Glutamatergic neuron (in vitro differentiated cells): ENCODE data around the gene DNAH14. TPM values are rescaled to one million over a fixed set of nuclear protein-coding genes. Genes with fewer than 3 reads are reported as not detected.
"Not testable (repeated sequence)": the region's sequence is repeated elsewhere in the genome, so short reads cannot be mapped to it uniquely, and the experiment has no call there.

Experiments
- DNase-seq: peaks from one replicate; pipeline ENCODE4 v3.0.0; 2022
- H3K27ac Mint-ChIP-seq: one replicate; pipeline ENCODE4 v1.8.0; 2020; ENCODE audit warnings: mild to moderate bottlenecking, mixed read lengths, inconsistent platforms; ENCODE audit not compliant: unreplicated experiment
- H3K27me3 Mint-ChIP-seq: one replicate; pipeline ENCODE4 v1.8.0; 2020; ENCODE audit warnings: mild to moderate bottlenecking, moderate library complexity, mixed read lengths, inconsistent platforms; ENCODE audit not compliant: unreplicated experiment
- H3K36me3 Mint-ChIP-seq: one replicate; pipeline ENCODE4 v1.8.0; 2020; ENCODE audit warnings: mild to moderate bottlenecking, mixed read lengths, inconsistent platforms; ENCODE audit not compliant: unreplicated experiment
- H3K4me1 Mint-ChIP-seq: one replicate; pipeline ENCODE4 v1.8.0; 2020; ENCODE audit warnings: mild to moderate bottlenecking, low read depth, mixed read lengths, inconsistent platforms; ENCODE audit not compliant: unreplicated experiment
- H3K4me3 Mint-ChIP-seq: one replicate; pipeline ENCODE4 v1.8.0; 2020; ENCODE audit warnings: mild to moderate bottlenecking, mixed read lengths, inconsistent platforms; ENCODE audit not compliant: unreplicated experiment
- H3K9me3 Mint-ChIP-seq: one replicate; pipeline ENCODE4 v1.8.0; 2020; ENCODE audit warnings: mild to moderate bottlenecking, moderate library complexity, mixed read lengths, inconsistent platforms; ENCODE audit not compliant: unreplicated experiment
- CTCF ChIP-seq: fragments of 200-600 bp; sonication (generic); IDR thresholded peaks from one replicate; pipeline ENCODE4 v1.5.0; 2021; ENCODE audit not compliant: partially characterized antibody, unreplicated experiment
- total RNA-seq: library from RNA; stranded (reverse); fragmentation: NEBNext Ultra II Directional; extraction: Animal tissue kit (Norgen Biotek cat#: 25700); gene quantifications from one replicate; pipeline ENCODE4 v1.2.1, GENCODE V29; 2021; ENCODE audit not compliant: unreplicated experiment

Gene DNAH14
- total RNA-seq, 1 donor from 2014 or later, result 36.6 TPM

GRCh38 chr1:224939844-224940425, 10.5 kb downstream of the DNAH14 start:
- Mint-ChIP-seq H3K4me1 (no peaks in the 10 kb centered on the region), H3K27ac (no peak overlapping the region), H3K27me3 (peaks cover 8% of the 10 kb centered on the region), H3K9me3 (peaks cover 9% of the 10 kb centered on the region), H3K36me3 (peaks cover 24% of the 10 kb centered on the region), H3K4me3 (no peak overlapping the region)
- TF ChIP-seq CTCF, result no peak
- DNase-seq, result no peak

- H3K36me3 Mint-ChIP-seq, result peaks cover 25% of the 10 kb centered on the region
- not testable (repeated sequence) for H3K9me3 Mint-ChIP-seq, DNase-seq, H3K27me3 Mint-ChIP-seq, H3K4me1 Mint-ChIP-seq, H3K4me3 Mint-ChIP-seq, H3K27ac Mint-ChIP-seq
Observed at GRCh38 chr1:224940735-224941134, 11.3 kb downstream of the DNAH14 start.

GRCh38 chr1:224945651-224946348, 16.3 kb downstream of the DNAH14 start:
- not testable (repeated sequence) for H3K4me3 Mint-ChIP-seq, H3K4me1 Mint-ChIP-seq, DNase-seq, H3K9me3 Mint-ChIP-seq, H3K27me3 Mint-ChIP-seq, H3K27ac Mint-ChIP-seq
- peaks cover 15% of the 10 kb centered on the region for H3K36me3 Mint-ChIP-seq

- DNase-seq, H3K4me1 Mint-ChIP-seq, H3K9me3 Mint-ChIP-seq, H3K27ac Mint-ChIP-seq, H3K4me3 Mint-ChIP-seq, H3K27me3 Mint-ChIP-seq: not testable (repeated sequence)
- peaks cover 15% of the 10 kb centered on the region for H3K36me3 Mint-ChIP-seq
Observed at GRCh38 chr1:224946349-224946691, 16.8 kb downstream of the DNAH14 start.

GRCh38 chr1:224957696-224958095, 28.2 kb downstream of the DNAH14 start:
- Mint-ChIP-seq H3K27ac (no peak overlapping the region), H3K36me3 (no peaks in the 10 kb centered on the region), H3K4me1 (no peaks in the 10 kb centered on the region), H3K4me3 (no peak overlapping the region), H3K9me3 (no peaks in the 10 kb centered on the region), H3K27me3 (no peaks in the 10 kb centered on the region)
- DNase-seq, result no peak
- TF ChIP-seq CTCF, result no peak

- H3K4me3 Mint-ChIP-seq, result no peak overlapping the region
- H3K27me3 Mint-ChIP-seq, result no peaks in the 10 kb centered on the region
- DNase-seq, result no peak
- no peaks in the 10 kb centered on the region for H3K36me3 Mint-ChIP-seq
- no peaks in the 10 kb centered on the region for H3K9me3 Mint-ChIP-seq
- no peaks in the 10 kb centered on the region for H3K4me1 Mint-ChIP-seq
- no peak overlapping the region for H3K27ac Mint-ChIP-seq
- no peak for TF ChIP-seq CTCF
Observed at GRCh38 chr1:224958490-224958889, 29.0 kb downstream of the DNAH14 start.
